ENCODE measurements around the gene MEX3D. TPM values are rescaled to one million over a fixed set of nuclear protein-coding genes. Genes with fewer than 3 reads are reported as not detected.

MEX3D gene
- total and polyA plus RNA-seq, 2 of the 4 experiments (the other 2 are of a cell fraction): 9.1 to 9.6 TPM

GRCh38 chr19:1584500-1585242 lies 16.5 kb upstream of the MEX3D start:
- Histone ChIP-seq H3K56ac (ENCODE audit: extremely low read depth, insufficient read depth, low read length) (no peak overlapping the region), H3K4me2 (ENCODE audit: low read depth, low read length) (no peak overlapping the region), H4K8ac (ENCODE audit: low read depth in 2 of 2, low read length in 2 of 2) (no peak overlapping the region), H4K5ac (ENCODE audit: low read depth, low read length) (no peak overlapping the region), H2AK5ac (ENCODE audit: low read depth, low read length) (no peak overlapping the region), H3K27me3 (ENCODE audit: control insufficient read depth, insufficient read depth, low read length) (no peaks in the 10 kb centered on the region), H3K79me1 (ENCODE audit: low read depth in 1 of 2, low read length in 2 of 2) (peaks cover 16 to 64% of the 10 kb centered on the region in 2 experiments), H3K36me3 (ENCODE audit: control insufficient read depth, insufficient read depth, low read length) (peaks cover 36% of the 10 kb centered on the region), H2AK9ac (replicated peaks; ENCODE audit: low read depth, low read length, poor library complexity) (no peak overlapping the region), H3K9me1 (ENCODE audit: insufficient read depth, low read length) (peaks cover 7% of the 10 kb centered on the region), H2BK20ac (ENCODE audit: low read depth, low read length) (no peak overlapping the region), H2BK120ac (ENCODE audit: low read depth, low read length) (no peak overlapping the region), H3K4me1 (ENCODE audit: control insufficient read depth, insufficient read depth, low read length) (peaks cover 1% of the 10 kb centered on the region; the same call in 1 of the 2 replicates), H3K9me3 (ENCODE audit: control insufficient read depth, insufficient read depth, low read length) (no peaks in the 10 kb centered on the region), H3K4me3 (ENCODE audit: insufficient read depth, low read depth, low read length) (no peak overlapping the region), H4K20me1 (ENCODE audit: insufficient read depth, low read length) (peaks cover 28% of the 10 kb centered on the region), H3K14ac (replicated peaks; ENCODE audit: low read depth, low read length) (no peak overlapping the region), H3K27ac (ENCODE audit: insufficient read depth, low read length) (no peak overlapping the region), H2AFZ (replicated peaks; ENCODE audit: low read length, poor library complexity) (no peak overlapping the region), H2BK5ac (ENCODE audit: low read depth, low read length, poor library complexity, severe bottlenecking) (no peak overlapping the region), H2BK15ac (ENCODE audit: low read depth, low read length) (no peak overlapping the region), H3K4ac (ENCODE audit: low read depth, low read length) (no peak overlapping the region), H4K91ac (ENCODE audit: insufficient read depth, low read depth, low read length) (no peak overlapping the region), H3K23ac (ENCODE audit: low read depth, low read length) (no peak overlapping the region), H3K9ac (ENCODE audit: low read depth, low read length) (no peak overlapping the region), H3K18ac (ENCODE audit: low read depth, low read length) (no peak overlapping the region)
- in situ Hi-C loops (cut with MboI; ENCODE audit: low sequenced_read_pairs) (no loop called here), dilution Hi-C loops (cut with HindIII; ENCODE audit: low sequenced_read_pairs, unreplicated experiment) (no loop called here), intact Hi-C loops (cut with micrococcal nuclease) (no loop called here)
- no TSS peak for BruUV-seq (replicated peaks)
- ATAC-seq (ENCODE audit: low read depth): no peak
- no peak for DNase-seq
- ChIA-PET CTCF (no interaction called here), POLR2A (ENCODE audit: unreplicated experiment) (no interaction called here)
- WGBS, 2 experiments (ENCODE audit: extremely low coverage in 2 of 2, insufficient read length in 1 of 2): 86% methylated on average over 45 of the region's 87 CpGs; no CpG with 5 or more reads in 1 of the 2 experiments
- TF ChIP-seq USF2 (IDR thresholded peaks at IDR 0.05; ENCODE audit: low read depth, low read length) (no peak), RCOR1 (IDR thresholded peaks at IDR 0.05; ENCODE audit: insufficient replicate concordance, low read length) (no peak), MAFK (IDR thresholded peaks at IDR 0.05; ENCODE audit: low read depth, low read length) (no peak), RFX5 (IDR thresholded peaks at IDR 0.05; ENCODE audit: low read depth, low read length) (no peak), BHLHE40 (IDR thresholded peaks at IDR 0.05; ENCODE audit: low read depth, low read length) (no peak), RAD21 (IDR thresholded peaks at IDR 0.05; ENCODE audit: low read length) (no peak), CHD1 (IDR thresholded peaks at IDR 0.05; ENCODE audit: low read depth, low read length) (no peak), CTCF (conservative IDR thresholded peaks at IDR 0.05; ENCODE audit: low read depth, low read length) (no peak), NFE2L2 (IDR thresholded peaks at IDR 0.05; ENCODE audit: low read depth, low read length) (no peak), FOS (IDR thresholded peaks at IDR 0.05; ENCODE audit: low read depth, low read length) (no peak), MAZ (IDR thresholded peaks at IDR 0.05; ENCODE audit: borderline replicate concordance, low read depth, low read length) (no peak), MXI1 (IDR thresholded peaks at IDR 0.05; ENCODE audit: borderline replicate concordance, low read depth, low read length) (no peak), CEBPB (IDR thresholded peaks at IDR 0.05; ENCODE audit: low read depth, low read length) (no peak), POLR2A (IDR thresholded peaks at IDR 0.05; ENCODE audit: low read depth, low read length) (no peak), SMC3 (IDR thresholded peaks at IDR 0.05; ENCODE audit: low read depth, low read length) (no peak)
- TF ChIP-seq, protein P1, sequence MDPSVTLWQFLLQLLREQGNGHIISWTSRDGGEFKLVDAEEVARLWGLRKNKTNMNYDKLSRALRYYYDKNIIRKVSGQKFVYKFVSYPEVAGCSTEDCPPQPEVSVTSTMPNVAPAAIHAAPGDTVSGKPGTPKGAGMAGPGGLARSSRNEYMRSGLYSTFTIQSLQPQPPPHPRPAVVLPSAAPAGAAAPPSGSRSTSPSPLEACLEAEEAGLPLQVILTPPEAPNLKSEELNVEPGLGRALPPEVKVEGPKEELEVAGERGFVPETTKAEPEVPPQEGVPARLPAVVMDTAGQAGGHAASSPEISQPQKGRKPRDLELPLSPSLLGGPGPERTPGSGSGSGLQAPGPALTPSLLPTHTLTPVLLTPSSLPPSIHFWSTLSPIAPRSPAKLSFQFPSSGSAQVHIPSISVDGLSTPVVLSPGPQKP (IDR thresholded peaks at IDR 0.05; ENCODE audit: borderline replicate concordance, low read depth, low read length): no peak

Measured in IMR-90 (cell line).